HFFc6 (cell line): Measurements from ENCODE around the gene ETV1. TPM values are rescaled to one million over a fixed set of nuclear protein-coding genes. Genes with fewer than 3 reads are reported as not detected.
A peak's percentile ranks its signal among the peaks of the same experiment; 100 is the strongest.

Experiments used
- DNase-seq: peaks from one replicate; pipeline ENCODE4 v3.0.0-alpha.2; 2018
- H3K27ac Mint-ChIP-seq: 2 replicates; pipeline ENCODE4 v1.8.0; 2020; ENCODE audit warnings: mild to moderate bottlenecking, mixed read lengths
- H3K27me3 Mint-ChIP-seq: 2 replicates; pipeline ENCODE4 v1.8.0; 2021; ENCODE audit warnings: mild to moderate bottlenecking, moderate library complexity, mixed read lengths; ENCODE audit not compliant: insufficient read depth
- H3K36me3 Mint-ChIP-seq: 2 replicates; pipeline ENCODE4 v1.8.0; 2021; ENCODE audit warnings: low read depth, mixed read lengths
- H3K4me1 Mint-ChIP-seq: 2 replicates; pipeline ENCODE4 v1.8.0; 2020; ENCODE audit warnings: low read depth, mixed read lengths
- H3K4me3 Mint-ChIP-seq: 2 replicates; pipeline ENCODE4 v1.8.0; 2020; ENCODE audit warnings: mild to moderate bottlenecking, moderate library complexity, mixed read lengths
- H3K9me3 Mint-ChIP-seq: 2 replicates; pipeline ENCODE4 v1.8.0; 2020; ENCODE audit warnings: mild to moderate bottlenecking, mixed read lengths
- CTCF ChIP-seq: fragments of 200-600 bp; sonication (generic); IDR thresholded peaks from 2 replicates; pipeline ENCODE4 v1.5.0; 2021; ENCODE audit warnings: antibody characterized with exemption, mild to moderate bottlenecking
- total RNA-seq, 6 experiments: library from RNA; stranded (reverse); fragmentation: NEBNext Ultra II Directional; extraction: Animal tissue kit (Norgen Biotek cat#: 25700); gene quantifications; 2 replicates in 1 of 6; 3 replicates in 5 of 6; pipeline ENCODE4 v1.2.3, GENCODE V29; 2021

ETV1 gene
- total RNA-seq, 6 experiments from 2014 or later, result 13.4 to 25.7 (median 23.6) TPM

- Mint-ChIP-seq H3K4me1 (peaks cover 13% of the 10 kb centered on the region), H3K36me3 (peaks cover 5% of the 10 kb centered on the region; the same call in 1 of the 2 replicates), H3K27ac (no peak overlapping the region), H3K27me3 (no peaks in the 10 kb centered on the region), H3K9me3 (no peaks in the 10 kb centered on the region), H3K4me3 (no peak overlapping the region)
- TF ChIP-seq CTCF, result peak; percentile 52
- peak; percentile 97 for DNase-seq
Observed at GRCh38 chr7:13990984-13991790, 1.7 kb upstream of the ETV1 start.

DNA sequence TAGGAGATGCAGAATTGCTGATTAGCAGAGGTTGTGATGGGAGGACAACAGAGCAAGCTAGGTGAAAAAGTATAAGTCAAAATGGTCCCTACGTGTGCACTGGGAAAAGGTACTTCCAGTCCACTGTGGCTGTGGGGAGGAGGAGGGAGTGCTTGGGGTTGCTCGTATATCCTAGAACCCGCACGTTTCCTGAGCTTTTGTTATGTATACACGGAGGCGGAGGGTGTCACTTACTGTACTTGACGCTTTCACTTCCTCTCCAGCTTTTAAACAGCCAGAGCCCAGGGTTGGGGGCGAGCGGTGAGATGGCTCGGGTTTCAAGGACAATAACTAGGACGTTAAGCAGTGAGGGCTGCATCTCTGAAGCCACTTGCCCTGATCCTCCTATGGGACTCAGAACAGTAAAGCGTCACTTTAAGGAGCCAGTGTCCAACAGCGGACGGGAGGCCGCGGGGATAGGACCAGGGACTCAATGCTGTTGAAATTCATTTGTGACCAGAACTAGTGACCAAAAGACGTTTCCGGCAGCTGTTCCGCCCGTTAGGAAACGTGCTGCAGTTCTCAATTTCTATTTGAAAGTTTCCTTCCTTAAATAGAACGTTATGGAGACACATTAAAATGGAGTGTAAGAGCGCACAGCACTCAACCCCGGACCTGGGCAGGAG lies 985 bp upstream of the ETV1 start:
- peaks cover 12% of the 10 kb centered on the region; the same call in 1 of the 2 replicates for H3K36me3 Mint-ChIP-seq
- H3K9me3 Mint-ChIP-seq, result no peaks in the 10 kb centered on the region
- TF ChIP-seq CTCF, result no peak
- H3K4me1 Mint-ChIP-seq, result peaks cover 21% of the 10 kb centered on the region
- DNase-seq, result peak; percentile 46
- no peaks in the 10 kb centered on the region for H3K27me3 Mint-ChIP-seq
- H3K27ac Mint-ChIP-seq, result no peak overlapping the region
- no peak overlapping the region for H3K4me3 Mint-ChIP-seq

DNA sequence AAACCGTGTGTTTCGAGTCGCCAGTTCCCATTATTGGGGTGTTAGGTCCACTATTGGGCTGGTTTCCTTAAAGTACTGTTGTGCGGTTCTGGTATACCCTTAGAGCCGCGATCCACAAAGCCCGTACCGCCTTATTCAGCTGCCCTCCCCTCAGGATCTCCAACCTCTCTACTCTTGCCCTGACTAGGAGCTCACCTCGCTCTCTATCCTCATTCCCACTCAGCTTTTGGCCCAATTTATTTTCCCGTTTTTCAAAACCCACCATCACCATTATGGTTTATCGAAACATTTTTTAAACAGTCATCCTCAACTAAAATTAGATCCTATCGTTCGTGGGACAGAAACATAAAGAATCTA lies 461 bp upstream of the ETV1 start:
- Mint-ChIP-seq H3K9me3 (no peaks in the 10 kb centered on the region), H3K36me3 (peaks cover 13% of the 10 kb centered on the region; the same call in 1 of the 2 replicates), H3K4me3 (no peak overlapping the region), H3K4me1 (peaks cover 24% of the 10 kb centered on the region), H3K27ac (no peak overlapping the region), H3K27me3 (no peaks in the 10 kb centered on the region)
- no peak for DNase-seq
- no peak; the same call in 1 of the 2 replicates for TF ChIP-seq CTCF

- no peak for DNase-seq
- peaks cover 24% of the 10 kb centered on the region for H3K4me1 Mint-ChIP-seq
- no peaks in the 10 kb centered on the region for H3K27me3 Mint-ChIP-seq
- no peak for TF ChIP-seq CTCF
- no peak overlapping the region for H3K27ac Mint-ChIP-seq
- H3K36me3 Mint-ChIP-seq, result peaks cover 13% of the 10 kb centered on the region; the same call in 1 of the 2 replicates
- no peaks in the 10 kb centered on the region for H3K9me3 Mint-ChIP-seq
- no peak overlapping the region for H3K4me3 Mint-ChIP-seq
Observed at GRCh38 chr7:13988731-13989125, 738 bp downstream of the ETV1 start.

DNA sequence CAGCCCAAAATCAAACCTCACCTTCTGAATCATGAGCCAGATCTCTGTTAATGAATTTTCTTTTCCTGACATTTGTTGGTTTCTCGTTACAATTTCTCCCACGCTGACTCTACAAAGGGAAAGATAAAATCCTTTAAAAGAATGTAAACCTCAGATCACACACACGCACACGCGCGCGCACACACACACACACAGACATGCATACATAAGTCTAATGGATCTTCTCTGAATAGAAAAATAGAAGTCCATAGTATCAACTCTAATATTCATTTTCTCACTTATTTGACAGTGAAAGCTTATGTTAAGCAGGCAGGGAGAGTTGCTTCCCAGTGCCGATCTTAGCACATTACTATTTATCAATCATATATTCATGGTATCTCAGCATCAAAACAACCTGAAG lies 1.4 kb downstream of the ETV1 start:
- no peak overlapping the region for H3K4me3 Mint-ChIP-seq
- no peaks in the 10 kb centered on the region for H3K27me3 Mint-ChIP-seq
- no peak for DNase-seq
- TF ChIP-seq CTCF, result no peak
- peaks cover 23% of the 10 kb centered on the region for H3K4me1 Mint-ChIP-seq
- H3K36me3 Mint-ChIP-seq, result peaks cover 13% of the 10 kb centered on the region; the same call in 1 of the 2 replicates
- no peak overlapping the region for H3K27ac Mint-ChIP-seq
- H3K9me3 Mint-ChIP-seq, result no peaks in the 10 kb centered on the region
